Suprapubic skin (tissue), 4 donors: ENCODE measurements around the gene SIRPB2. TPM values are rescaled to one million over a fixed set of nuclear protein-coding genes. Genes with fewer than 3 reads are reported as not detected.

Source experiments
- DNase-seq, 2 donors: peaks; one replicate each; pipeline ENCODE4 v3.0.0-alpha.2; 2019; ENCODE audit warnings: low spot score in 2 of 2
- H3K27ac ChIP-seq: fragments of 200-600 bp; sonication (generic); one replicate; pipeline ENCODE4 v1.5.1; 2019
- H3K27me3 ChIP-seq: fragments of 200-600 bp; sonication (generic); one replicate; pipeline ENCODE4 v1.5.1; 2019
- H3K36me3 ChIP-seq: fragments of 200-600 bp; sonication (generic); one replicate; pipeline ENCODE4 v1.5.1; 2019
- H3K4me1 ChIP-seq: fragments of 200-600 bp; sonication (generic); one replicate; pipeline ENCODE4 v1.5.1; 2019
- H3K4me3 ChIP-seq: fragments of 200-600 bp; sonication (generic); one replicate; pipeline ENCODE4 v1.5.1; 2019; ENCODE audit warnings: mild to moderate bottlenecking
- H3K9me3 ChIP-seq: fragments of 200-600 bp; sonication (generic); one replicate; pipeline ENCODE4 v1.5.1; 2019
- EP300 ChIP-seq: sonication (generic); formaldehyde crosslinking; IDR thresholded peaks from one replicate; pipeline ENCODE4 v1.6.1; 2017; ENCODE audit warnings: antibody characterized with exemption
- POLR2A ChIP-seq, 2 donors: fragments of 450-650 bp; IDR thresholded peaks; one replicate each; pipeline ENCODE4 v1.6.1; 2017; ENCODE audit warnings: antibody characterized with exemption in 2 of 2, mild to moderate bottlenecking in 2 of 2, moderate library complexity in 2 of 2
- POLR2AphosphoS5 ChIP-seq, 3 donors: sonication (generic); formaldehyde crosslinking; IDR thresholded peaks; one replicate each; pipeline ENCODE4 v1.6.1; 2017; ENCODE audit warnings: antibody characterized with exemption in 3 of 3
- WGBS: methylation state at CpG from one replicate; pipeline ENCODE4 v1.1.5; 2018; 5-methylcytosine and 5-hydroxymethylcytosine counted together
- total RNA-seq, 4 donors: library from RNA; depleted of rRNA; stranded (reverse); fragments of >200 nt; gene quantifications; one replicate each; pipeline ENCODE4 v1.1.0, GENCODE V29; 2016
- TF ChIP-seq, protein P1 (sequence below), 2 donors: fragments of 200-600 bp in 1 of 2; fragments of 450-650 bp in 1 of 2; sonication (generic) in 1 of 2; IDR thresholded peaks; one replicate each; pipeline ENCODE4 v1.5.1; 2016 to 2019; ENCODE audit warnings: antibody characterized with exemption in 2 of 2, mild to moderate bottlenecking in 1 of 2, moderate library complexity in 1 of 2

The SIRPB2 gene
- total RNA-seq, 4 donors from 2014 or later: 0.87 to 3.9 (median 1.3) TPM

- no peaks in the 10 kb centered on the region for H3K27me3 ChIP-seq
- TF ChIP-seq POLR2A (IDR thresholded peaks at IDR 0.05): no peak
- TF ChIP-seq POLR2AphosphoS5 (IDR thresholded peaks at IDR 0.05): no peak
- TF ChIP-seq EP300: no peak
- TF ChIP-seq, protein P1, sequence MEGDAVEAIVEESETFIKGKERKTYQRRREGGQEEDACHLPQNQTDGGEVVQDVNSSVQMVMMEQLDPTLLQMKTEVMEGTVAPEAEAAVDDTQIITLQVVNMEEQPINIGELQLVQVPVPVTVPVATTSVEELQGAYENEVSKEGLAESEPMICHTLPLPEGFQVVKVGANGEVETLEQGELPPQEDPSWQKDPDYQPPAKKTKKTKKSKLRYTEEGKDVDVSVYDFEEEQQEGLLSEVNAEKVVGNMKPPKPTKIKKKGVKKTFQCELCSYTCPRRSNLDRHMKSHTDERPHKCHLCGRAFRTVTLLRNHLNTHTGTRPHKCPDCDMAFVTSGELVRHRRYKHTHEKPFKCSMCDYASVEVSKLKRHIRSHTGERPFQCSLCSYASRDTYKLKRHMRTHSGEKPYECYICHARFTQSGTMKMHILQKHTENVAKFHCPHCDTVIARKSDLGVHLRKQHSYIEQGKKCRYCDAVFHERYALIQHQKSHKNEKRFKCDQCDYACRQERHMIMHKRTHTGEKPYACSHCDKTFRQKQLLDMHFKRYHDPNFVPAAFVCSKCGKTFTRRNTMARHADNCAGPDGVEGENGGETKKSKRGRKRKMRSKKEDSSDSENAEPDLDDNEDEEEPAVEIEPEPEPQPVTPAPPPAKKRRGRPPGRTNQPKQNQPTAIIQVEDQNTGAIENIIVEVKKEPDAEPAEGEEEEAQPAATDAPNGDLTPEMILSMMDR (IDR thresholded peaks at IDR 0.05): no peak
- no peaks in the 10 kb centered on the region for H3K36me3 ChIP-seq
- H3K27ac ChIP-seq: no peak overlapping the region
- no peaks in the 10 kb centered on the region for H3K9me3 ChIP-seq
- 68% methylated on average over 4 of the region's 4 CpGs for WGBS
- H3K4me1 ChIP-seq: peaks cover 4% of the 10 kb centered on the region
- no peak overlapping the region for H3K4me3 ChIP-seq
- no peak for DNase-seq
Measured at GRCh38 chr20:1426231-1426849, 64.9 kb downstream of the SIRPB2 start.

Other genes with a start within 250 kb of the SIRPB2 start
- gene SNPH, start 225.1 kb downstream of the SIRPB2 start, total RNA-seq: 1 to 10 TPM in 3 of 4 donors, under 1 TPM in 1; 0.89 to 3.8 (median 2.5) TPM
- 100 to 1,000 TPM in 3 of 4 donors, 10 to 100 TPM in 1; 74.4 to 143 (median 115) TPM for gene SDCBP2, start 162.3 kb downstream of the SIRPB2 start, total RNA-seq
- gene FKBP1A, start 98.4 kb downstream of the SIRPB2 start, total RNA-seq: 100 to 1,000 TPM in 3 of 4 donors, 10 to 100 TPM in 1; 100.0 to 151 (median 115) TPM
- 10 to 100 TPM; 55.0 to 75.3 (median 64.3) TPM for gene NSFL1C, start 24.6 kb downstream of the SIRPB2 start, total RNA-seq
- gene SIRPD, start 66.3 kb upstream of the SIRPB2 start, total RNA-seq: not detected
- gene SIRPB1, start 128.6 kb upstream of the SIRPB2 start, total RNA-seq: 1 to 10 TPM in 2 of 4 donors, under 1 TPM in 1, not detected in 1; 0.38 to 3.3 (median 1.0) TPM
- gene SIRPG, start 166.4 kb upstream of the SIRPB2 start, total RNA-seq: not detected